GM19328 (cell line): Measurements from ENCODE around the gene COLEC11.
A peak's percentile ranks its signal among the peaks of the same experiment; 100 is the strongest.

Source experiments
- ATAC-seq: cut with Tn5 transposase; IDR thresholded peaks from one replicate; pipeline ENCODE4 v1.9.1; 2021; ENCODE audit warnings: mild to moderate bottlenecking, moderate library complexity; ENCODE audit not compliant: unreplicated experiment

Gene COLEC11

DNA sequence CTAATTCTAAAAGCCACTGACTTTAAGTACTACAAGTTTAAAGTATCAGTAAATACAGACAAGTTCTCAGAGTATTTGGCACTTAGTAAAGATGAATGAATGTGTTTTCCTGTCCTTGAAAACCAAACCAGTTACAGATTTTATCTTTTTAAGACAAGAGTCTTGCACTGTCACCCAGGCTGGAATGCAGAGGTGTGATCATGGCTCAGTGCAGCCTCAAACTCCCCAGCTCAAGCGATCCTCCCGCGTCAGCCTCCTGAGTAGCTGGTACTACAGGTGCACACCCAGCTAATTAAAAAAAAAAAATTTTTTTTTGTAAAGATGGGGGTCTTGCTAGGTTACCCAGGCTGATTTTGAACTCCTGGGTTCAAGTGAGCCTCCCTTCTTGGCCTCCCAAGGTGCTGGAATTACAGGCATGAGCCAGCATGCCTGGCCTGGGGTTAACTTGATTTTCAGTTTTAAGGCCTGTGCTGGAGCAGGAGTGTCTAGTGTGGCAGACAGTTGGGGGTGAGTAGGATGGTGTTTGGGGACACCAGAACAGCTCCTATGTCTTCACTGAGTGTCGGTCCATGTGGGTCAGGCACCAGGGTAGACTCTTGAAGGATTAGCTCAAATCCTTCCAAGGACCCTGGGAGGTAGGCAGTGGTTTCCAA lies 10.2 kb upstream of the COLEC11 start:
- ATAC-seq: no peak

DNA sequence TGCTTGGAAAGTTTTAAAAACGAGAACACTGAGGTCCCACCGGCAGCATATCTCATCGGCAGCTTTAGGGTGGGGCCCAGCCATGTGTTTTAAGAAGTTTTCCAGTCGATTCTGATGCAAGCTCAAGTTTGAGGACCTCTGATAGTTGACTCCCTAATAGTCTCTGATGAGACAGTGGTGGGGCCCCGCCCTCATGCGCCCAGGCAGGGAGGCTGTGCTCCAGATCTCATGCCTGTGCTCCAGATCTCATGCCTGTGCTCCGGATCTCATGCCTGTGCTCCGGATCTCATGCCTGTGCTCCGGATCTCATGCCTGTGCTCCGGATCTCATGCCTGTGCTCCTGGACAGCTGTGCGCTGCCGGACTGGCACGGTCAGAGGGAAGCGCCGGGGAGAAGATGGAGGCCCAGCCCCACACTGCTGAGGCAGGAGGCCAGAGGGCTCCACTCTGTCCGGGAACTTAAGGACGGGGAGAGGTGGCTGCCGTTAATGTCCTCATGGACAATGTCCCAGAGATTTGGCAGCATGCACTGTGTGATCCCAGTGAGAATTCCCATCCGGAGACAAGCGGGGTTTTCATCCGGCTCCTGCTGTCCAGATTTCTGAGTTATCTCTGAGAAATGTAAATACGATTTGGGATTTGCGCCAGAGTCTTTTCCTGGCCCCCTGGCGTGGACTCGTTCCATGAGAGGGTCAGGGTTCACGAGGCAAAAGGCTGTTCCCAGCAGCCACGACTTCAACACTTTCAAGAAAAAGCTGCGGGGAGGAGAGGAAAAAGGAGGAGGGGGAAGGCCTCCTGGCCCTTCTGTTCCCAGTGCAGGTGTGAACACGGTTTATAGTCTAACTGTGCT lies 9.4 kb upstream of the COLEC11 start:
- no peak for ATAC-seq

DNA sequence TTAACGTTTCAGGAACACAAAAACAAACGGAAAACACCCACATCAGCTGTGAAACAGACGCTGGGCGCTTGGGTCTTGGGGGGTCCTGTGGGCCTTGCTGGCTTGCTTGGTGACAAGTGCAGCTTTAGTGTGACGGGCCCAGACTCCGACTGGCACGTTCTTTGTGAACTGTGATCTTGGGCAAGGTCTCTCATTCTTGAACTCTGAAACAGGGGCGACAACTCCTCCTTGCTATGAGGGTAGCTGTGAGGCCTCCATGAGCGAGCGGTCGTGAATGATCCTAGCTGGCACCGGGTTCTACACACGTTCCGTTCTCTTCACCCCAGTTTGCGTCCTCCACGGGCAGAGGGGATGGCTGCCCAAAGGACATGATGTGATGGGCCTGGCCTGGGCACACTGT lies 8.7 kb upstream of the COLEC11 start:
- ATAC-seq: no peak

DNA sequence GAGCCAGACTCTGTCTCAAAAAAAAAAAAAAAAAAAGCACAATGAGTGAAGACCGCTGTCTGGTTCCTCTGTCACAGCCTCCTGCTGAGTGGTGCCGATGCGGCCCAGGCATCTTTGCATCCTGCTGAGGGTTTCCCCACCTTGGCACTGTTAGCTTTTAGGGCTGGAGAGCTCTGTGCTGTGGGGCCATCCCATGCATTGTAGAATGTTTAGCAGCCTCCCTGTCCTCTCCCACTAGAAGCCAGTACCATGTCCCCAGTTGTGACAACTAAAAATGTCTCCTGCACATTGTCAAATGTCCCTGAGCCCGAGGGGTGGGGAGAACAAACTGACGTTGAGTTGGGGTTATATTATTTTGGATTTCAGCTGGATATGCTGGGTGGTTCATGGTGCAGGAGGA lies 7.9 kb upstream of the COLEC11 start:
- ATAC-seq: no peak

DNA sequence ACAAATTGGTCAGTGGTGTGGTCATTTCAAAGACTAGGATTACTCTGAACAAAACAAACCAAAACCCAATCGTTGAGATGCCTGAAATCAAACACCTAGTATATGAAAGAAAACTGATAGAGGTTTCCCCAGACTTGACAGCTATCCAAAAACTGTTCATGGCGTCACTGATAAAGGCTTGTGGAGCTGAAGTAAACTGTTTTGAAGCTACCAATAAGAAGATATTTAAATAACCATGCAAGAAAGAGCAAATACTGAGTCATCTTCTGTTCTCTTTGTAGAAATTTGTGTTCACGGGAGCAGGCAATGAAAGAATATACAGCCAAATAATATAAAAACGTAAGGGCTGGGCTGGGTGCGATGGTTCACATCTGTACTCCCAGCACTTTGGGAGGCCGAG lies 7.5 kb upstream of the COLEC11 start:
- ATAC-seq: no peak

DNA sequence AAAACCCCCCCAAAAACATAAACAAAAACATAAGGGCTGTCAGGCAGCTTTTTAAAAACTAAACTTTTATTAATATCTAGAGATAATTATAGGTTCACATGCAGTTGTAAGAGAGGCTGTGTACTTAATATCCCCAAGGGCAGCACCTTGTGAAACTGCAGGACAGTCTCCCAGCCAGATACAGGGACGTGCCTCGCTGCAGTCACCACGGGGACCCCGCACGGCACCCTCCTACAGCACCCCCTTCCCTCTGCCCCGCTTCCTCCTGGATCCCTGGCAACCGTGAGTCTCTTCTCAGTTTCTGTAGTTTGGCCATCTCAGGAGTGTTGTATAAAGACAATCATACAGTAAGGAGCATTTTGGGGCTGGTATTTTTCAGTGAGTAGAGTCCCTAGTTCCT lies 6.8 kb upstream of the COLEC11 start:
- ATAC-seq: no peak

DNA sequence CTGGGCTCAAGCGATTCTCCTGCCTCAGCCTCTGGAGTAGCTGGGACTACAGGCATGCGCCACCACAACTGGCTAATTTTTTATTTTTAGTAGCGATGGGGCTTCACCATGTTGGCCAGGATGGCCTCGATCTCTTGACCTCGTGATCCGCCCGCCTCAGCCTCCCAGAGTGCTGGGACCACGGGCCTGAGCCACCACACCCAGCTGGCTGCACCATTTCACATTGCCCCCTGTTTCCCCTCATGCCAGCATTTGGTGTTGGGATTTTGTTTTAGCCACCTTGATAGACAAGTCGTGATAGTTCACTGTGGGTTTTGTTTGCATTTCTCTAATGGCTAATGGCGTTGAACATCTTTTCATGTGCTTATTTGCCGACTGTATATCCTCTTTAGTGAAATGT lies 5.8 kb upstream of the COLEC11 start:
- no peak for ATAC-seq

DNA sequence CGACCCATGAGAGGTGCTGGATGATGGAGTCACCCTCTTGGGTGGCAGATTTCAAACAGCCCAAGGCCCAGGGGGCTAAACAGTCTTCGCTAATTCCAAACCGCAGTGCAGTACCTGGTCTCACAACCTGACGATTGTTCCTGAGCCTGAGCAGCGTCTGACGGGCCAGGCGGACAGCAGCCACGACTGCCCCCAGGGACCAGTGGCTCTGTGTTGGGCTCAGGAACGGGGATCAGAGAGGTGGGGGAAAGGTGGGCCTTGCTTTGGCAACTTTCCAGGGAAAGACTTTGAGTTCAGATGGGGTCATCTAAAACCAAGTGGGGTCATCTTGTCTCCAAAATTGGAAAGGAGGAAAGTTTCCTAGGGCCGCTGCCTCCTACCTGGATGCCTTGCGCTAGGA lies 492 bp downstream of the COLEC11 start:
- no peak for ATAC-seq

DNA sequence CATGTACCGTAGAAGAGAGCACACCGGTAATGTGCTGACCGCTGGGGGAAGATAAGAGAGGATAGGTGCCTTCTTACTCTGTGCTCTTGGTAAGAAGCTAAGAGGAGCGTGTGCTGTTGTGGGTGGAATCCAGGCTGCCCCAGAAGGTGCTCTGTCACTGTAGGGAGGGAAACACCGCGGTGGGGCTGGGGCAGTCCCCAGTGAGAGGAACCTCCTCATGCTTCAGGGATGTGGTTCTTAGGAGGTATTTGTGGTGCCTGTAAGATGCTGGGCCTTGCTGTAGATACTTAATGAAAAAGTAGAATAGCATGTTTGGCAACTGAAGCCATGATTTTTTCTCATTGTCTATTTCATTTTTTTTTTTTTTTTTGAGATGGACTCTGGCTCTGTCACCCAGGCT lies 1.1 kb downstream of the COLEC11 start:
- peak; percentile 70 for ATAC-seq

DNA sequence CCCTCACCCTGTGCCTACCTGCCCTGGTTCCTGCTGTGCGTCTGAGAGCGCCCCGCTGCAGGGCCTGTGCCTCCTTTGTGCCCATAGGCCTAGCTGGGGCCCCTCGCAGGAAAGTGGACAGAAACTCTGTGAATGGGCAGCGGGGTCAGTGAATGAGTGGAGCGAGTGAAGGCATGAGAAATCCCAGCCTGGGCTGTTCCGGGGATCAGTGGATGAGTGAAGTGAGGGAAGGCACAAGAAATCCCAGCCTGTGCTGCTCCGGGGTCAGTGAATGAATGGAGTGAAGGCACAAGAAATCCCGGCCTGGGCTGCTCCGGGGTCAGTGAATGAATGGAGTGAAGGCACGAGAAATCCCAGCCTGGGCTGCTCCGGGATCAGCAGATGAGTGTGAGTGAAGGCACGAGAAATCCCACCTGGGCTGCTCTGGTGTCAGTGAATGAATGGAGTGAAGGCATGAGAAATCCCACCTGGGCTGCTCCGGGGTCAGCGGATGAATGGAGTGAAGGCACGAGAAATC lies 2.0 kb downstream of the COLEC11 start:
- ATAC-seq: no peak

DNA sequence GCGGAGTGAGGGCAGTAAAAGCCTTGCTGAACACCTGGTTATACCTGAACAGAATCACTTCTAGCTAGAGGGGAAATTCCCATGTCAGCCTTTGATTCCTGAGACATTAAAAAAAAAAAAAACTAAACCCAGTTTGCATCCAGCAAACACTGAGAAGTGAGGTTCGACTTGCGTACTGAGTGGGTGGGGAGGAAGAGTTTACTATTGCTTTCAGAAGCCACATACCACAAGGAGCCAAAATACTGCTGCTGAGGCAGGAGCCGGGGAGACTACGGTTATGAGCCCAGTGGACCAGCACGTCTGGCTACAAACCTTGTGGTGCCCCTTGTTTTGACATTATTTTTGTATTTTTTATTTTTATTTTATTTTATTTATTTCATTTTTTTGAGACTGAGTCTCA lies 2.7 kb downstream of the COLEC11 start:
- ATAC-seq: peak; percentile 59

DNA sequence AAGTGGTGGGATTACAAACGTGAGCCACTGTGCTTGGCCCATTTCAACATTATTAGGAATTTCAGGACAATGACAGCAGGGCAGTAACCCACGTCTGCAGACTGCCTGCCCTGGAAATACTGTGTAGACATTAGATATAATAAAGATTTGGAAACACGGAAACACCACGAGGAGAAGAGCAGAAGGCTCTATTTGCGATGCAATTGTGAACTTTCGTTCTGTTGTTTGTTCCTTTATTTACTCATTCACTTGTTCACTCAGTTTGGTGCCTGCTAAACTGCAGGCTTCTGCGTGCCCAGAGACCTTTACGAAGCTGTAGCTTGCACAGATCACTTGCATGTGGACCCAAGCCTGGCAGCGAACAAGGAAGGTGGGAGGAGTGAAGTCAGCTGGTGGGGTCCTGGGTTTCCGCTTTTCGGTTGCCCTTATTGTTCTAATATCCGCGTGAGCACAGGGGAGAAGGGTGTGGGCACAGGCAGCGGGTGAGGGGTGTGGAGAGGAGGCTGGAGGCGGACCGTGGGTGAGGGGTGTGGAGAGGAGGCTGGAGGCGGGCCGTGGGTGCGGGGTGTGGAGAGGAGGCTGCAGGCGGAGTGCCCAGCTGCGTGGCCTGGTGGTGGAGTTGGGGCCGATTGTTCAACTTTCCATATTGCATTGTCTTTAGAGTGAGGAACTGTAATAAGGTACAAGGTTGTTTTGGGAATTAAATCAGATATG lies 3.4 kb downstream of the COLEC11 start:
- ATAC-seq: no peak

DNA sequence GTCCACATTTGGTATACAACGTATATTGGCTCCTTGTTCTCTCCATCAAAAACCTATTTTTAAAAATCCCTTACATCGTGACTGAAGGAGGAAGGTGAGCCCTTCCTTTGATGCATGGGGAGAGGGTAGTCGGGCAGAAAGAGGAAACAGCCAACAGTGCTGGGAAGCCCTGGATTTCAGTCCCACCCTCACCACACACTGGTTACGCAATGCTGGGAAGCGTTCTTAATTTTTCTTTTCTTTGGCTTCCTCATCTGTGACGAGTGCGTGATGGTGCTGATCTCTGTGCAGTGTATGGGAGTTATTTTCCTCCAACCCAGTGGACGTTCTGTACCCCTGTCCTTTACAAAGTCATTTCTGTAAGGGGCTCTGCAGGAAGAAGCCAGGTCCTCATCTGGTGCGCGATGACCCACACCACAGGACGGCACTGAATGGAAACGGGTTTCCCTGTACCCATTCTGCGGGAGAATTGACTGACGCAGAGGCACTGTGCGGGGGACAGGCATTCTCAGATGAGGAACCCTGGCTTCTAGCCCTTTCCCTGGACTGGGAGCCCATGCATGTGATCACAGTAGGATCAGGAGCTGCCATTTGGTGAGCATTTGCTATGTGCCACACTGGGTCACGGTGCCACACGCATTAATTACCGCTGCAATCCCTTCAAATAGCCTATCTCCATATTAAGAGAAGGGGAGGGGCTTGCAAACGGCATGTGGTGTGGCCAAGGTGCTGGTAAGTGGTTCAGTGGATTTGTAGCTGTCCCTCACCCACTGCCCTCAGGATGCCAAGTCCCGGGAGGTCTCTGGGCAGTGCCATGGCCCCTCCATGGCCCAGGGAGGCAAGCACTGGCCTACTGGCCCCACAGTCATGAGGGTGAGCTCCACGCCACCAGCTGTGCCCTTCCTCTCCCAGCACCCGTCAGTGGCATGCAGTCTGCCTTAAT lies 4.3 kb downstream of the COLEC11 start:
- no peak for ATAC-seq

DNA sequence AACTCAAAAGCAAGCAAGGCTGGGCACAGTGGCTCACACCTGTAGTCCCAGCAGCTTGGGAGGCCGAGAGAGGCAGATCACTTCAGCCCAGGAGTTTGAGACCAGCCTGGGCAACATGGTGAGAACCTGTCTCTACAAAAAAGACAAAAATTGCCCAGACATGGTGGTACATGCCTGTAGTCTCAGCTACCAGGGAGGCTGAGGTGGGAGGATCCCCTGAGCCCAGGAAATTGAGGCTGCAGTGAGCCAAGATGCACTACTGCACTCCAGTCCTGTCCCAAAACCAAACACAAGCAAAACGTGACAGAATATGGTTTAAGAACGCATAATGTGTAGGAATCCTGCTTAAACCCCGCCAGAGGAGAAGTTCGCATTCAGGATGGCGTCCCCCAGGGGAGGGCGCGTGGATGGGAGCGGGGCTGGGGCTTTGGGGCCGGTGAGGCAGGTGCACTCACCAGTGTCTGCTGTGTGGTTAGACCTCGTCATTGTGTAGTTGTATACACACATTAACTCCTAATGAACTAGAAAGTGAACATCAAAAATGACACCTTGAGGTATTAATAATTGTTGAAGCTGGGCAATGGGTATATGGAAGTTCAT lies 5.4 kb downstream of the COLEC11 start:
- no peak for ATAC-seq

DNA sequence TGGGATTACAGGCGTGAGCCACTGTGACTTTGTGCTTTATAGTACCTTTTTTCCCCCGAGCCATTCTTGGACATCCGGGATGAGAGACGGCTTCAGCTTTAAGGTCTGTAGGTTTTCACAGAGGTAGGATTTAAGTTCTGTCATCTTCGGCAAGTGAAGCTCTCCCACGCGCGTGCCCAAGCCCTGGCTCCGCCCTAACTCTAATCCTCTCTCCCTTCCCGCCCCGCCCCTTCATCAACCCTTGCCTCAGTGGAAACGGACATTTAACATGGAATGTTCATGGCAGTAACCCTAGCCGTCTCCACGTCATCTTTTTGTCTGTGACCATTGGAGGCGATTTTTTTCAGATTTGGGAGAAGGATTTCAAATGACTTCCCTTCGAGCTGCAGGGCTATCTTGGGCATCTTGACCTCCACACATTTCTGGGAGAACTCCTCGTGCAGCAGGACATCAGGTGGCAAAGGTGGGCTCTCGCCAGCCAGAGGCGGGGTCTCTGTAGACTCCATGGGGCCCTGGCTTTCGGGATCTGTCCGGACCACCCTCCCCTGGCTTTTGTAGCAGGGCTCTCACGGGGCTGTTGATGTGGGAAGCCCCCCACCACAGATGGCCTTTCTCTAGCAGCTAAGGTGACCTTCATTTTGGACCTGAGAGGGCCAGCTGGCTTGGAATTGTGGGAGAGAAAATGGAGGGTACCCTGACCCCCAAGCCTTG lies 6.8 kb downstream of the COLEC11 start:
- no peak for ATAC-seq

DNA sequence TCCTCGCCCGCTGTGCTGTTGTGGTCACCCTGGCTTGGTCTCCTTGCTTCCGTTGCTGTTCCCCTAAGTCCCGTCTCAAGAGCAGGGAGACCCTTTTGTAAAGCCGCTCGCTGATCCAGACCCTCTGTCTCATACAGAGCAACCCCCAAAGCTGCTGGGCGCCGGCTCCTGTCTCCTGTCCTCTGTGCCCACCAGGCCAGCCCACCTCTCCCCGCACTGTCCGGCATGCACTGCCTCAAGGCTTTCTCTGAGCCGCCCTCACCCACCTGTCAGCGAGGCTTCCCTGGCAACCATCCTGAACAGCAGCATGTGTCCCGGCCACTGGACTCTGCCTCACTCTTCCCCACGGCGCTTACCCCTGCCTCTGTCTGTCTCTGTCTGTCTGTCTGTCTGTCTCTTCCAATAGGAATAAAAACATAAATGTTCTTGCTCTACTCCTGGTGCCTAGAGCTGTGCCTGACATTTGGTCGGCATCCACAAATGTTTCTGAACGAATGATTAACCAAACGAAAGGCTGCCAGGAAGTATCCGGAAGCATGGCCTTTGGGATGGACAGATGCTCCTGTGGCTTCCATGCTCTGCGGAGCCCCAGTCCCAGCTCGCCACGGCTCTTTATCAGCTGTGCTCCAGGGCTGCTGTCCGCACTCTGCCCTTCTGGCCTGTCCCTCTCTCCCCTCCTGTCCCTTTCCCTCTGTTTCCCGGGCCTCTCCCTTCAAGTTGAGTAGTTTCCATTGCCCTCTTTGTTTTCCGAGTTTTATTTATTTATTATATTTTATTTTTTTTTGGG lies 7.8 kb downstream of the COLEC11 start:
- ATAC-seq: no peak

DNA sequence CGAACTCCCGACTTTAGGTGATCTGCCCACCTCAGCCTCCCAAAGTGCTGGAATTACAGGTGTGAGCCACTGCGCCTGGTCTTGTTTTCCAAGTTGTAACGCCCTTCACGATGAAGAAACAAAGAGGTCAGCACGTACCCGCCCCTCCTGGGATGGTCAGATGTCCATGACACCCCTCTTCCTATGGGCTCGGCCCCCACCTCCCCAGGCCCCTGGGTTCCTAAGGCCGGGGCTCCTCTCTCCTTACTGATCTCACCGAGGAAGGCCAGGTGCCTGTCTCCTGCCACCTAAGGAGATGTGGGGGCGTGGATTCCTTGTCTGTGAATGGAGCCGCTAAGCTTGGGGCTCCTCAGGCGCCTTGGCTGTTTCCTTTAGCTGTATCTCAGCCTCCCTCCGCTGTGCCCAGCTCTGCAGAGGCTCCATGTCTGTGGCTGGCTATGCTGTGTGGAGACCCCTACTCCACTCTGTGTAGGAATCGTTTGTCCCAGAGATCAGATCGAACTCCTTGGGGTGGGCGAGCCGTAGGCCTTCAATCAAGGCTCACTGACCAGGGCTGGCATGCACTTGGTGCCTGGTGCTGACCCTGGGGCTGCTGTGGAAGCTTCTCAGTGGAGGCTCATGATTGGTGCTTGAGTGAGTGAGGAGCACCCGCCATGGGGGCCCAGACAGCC lies 8.8 kb downstream of the COLEC11 start:
- ATAC-seq: no peak

DNA sequence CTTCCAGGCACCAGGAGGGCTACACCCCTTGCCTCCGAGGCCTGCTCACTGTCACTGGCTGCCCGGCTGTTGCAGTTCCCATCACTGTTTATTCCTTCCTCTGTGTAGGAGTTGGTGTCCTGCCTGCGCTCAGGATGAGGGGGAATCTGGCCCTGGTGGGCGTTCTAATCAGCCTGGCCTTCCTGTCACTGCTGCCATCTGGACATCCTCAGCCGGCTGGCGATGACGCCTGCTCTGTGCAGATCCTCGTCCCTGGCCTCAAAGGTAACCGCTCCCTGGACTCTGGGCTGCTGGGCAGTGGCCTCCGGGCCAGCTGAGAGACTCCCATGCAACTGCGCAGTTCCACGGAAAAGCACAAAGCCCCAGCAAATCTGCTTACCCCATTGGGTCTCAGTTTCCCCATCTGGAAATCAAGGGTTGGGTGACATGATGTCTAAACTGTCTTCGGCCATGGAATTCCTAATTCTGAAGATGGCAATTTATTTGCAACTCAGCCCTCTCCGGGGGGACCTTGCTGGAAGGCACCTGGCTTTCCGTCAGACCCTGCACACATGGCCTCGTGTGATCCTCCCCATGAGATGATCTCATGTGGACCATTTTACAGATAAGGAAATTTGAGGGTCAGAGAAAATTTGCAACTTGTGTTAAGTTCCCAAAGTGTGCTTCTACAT lies 9.4 kb downstream of the COLEC11 start:
- no peak for ATAC-seq
